SK-N-SH treated with all-trans-retinoic acid at 6 μM for 48 hours (cell line): ENCODE measurements around the gene PTPRB.

ENCODE experiments used
- ARNTL ChIP-seq: fragments of 450-650 bp; formaldehyde crosslinking; IDR thresholded peaks from 2 replicates; pipeline ENCODE4 v1.5.0; 2020; ENCODE audit warnings: low read depth, mild to moderate bottlenecking, moderate library complexity, borderline replicate concordance
- CREB5 ChIP-seq: fragments of 250-450 bp; sonication (Bioruptor Pico); IDR thresholded peaks from 2 replicates; pipeline ENCODE4 v1.5.1; 2020; ENCODE audit warnings: low read depth, mild to moderate bottlenecking, moderate library complexity
- OSR1 ChIP-seq: fragments of 250-450 bp; sonication (Bioruptor Pico); IDR thresholded peaks from 2 replicates; pipeline ENCODE4 v1.8.0; 2022; ENCODE audit warnings: moderate library complexity, mild to moderate bottlenecking, inconsistent platforms
- PATZ1 ChIP-seq: fragments of 250-450 bp; sonication (Bioruptor Pico); IDR thresholded peaks from 2 replicates; pipeline ENCODE4 v1.8.0; 2020; ENCODE audit warnings: mild to moderate bottlenecking, moderate library complexity, borderline replicate concordance
- RARB ChIP-seq: fragments of 250-450 bp; sonication (Bioruptor Pico); IDR thresholded peaks from 2 replicates; pipeline ENCODE4 v1.8.0; 2021; ENCODE audit warnings: mild to moderate bottlenecking, moderate library complexity
- TCF4 ChIP-seq: fragments of 250-450 bp; sonication (Bioruptor Pico); IDR thresholded peaks from 2 replicates; pipeline ENCODE4 v1.8.0; 2021; ENCODE audit warnings: mild to moderate bottlenecking, moderate library complexity, borderline replicate concordance
- TOX ChIP-seq: fragments of 250-450 bp; sonication (Bioruptor Pico); IDR thresholded peaks from 2 replicates; pipeline ENCODE4 v1.8.0; 2021; ENCODE audit warnings: mild to moderate bottlenecking, moderate library complexity, borderline replicate concordance
- ZFP3 ChIP-seq: fragments of 250-450 bp; sonication (Bioruptor Pico); IDR thresholded peaks from 2 replicates; pipeline ENCODE4 v1.5.0; 2020; ENCODE audit warnings: mild to moderate bottlenecking, moderate library complexity
- ZFP30 ChIP-seq: fragments of 450-650 bp; formaldehyde crosslinking; IDR thresholded peaks from 2 replicates; pipeline ENCODE4 v1.5.0; 2022; ENCODE audit warnings: mild to moderate bottlenecking, moderate library complexity

GRCh38 chr12:70583251-70583650 lies 54.0 kb downstream of the PTPRB start:
- TF ChIP-seq ZFP3 (CRISPR knock-in tag) (no peak), PATZ1 (CRISPR knock-in tag) (no peak), RARB (CRISPR knock-in tag) (no peak), TCF4 (CRISPR knock-in tag) (no peak), OSR1 (CRISPR knock-in tag) (no peak), ARNTL (CRISPR knock-in tag) (no peak), TOX (CRISPR knock-in tag) (no peak), CREB5 (CRISPR knock-in tag) (no peak), ZFP30 (no peak)
